ENCODE data around the gene STX4. TPM values are rescaled to one million over a fixed set of nuclear protein-coding genes. Genes with fewer than 3 reads are reported as not detected.

STX4 gene
- total and polyA plus RNA-seq, 9 of the 15 experiments (the other 6 are each of a cell fraction or from before 2014, with no cell fraction given) = 3.2 to 48.0 (median 21.5) TPM

DNA sequence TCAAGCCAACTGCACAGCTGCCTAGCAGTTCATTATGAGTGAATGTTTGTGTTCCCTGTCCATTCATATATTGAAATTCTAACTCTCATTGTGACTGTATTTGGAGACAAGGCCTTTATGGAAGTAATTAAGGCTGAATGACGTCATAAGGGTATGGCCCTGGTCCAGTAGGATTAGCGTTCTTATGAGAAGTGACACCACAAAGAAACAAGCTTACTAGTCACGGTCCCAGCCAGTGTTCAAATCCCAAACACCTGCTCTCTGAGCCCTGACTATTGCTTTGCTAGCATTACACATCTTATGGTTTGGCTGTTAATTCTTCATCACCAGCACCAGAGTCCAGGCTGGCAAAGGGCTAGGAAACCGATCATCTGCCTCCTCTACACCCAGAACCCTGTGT is 38.5 kb downstream of the STX4 start (continued):
- TF ChIP-seq, protein P1, sequence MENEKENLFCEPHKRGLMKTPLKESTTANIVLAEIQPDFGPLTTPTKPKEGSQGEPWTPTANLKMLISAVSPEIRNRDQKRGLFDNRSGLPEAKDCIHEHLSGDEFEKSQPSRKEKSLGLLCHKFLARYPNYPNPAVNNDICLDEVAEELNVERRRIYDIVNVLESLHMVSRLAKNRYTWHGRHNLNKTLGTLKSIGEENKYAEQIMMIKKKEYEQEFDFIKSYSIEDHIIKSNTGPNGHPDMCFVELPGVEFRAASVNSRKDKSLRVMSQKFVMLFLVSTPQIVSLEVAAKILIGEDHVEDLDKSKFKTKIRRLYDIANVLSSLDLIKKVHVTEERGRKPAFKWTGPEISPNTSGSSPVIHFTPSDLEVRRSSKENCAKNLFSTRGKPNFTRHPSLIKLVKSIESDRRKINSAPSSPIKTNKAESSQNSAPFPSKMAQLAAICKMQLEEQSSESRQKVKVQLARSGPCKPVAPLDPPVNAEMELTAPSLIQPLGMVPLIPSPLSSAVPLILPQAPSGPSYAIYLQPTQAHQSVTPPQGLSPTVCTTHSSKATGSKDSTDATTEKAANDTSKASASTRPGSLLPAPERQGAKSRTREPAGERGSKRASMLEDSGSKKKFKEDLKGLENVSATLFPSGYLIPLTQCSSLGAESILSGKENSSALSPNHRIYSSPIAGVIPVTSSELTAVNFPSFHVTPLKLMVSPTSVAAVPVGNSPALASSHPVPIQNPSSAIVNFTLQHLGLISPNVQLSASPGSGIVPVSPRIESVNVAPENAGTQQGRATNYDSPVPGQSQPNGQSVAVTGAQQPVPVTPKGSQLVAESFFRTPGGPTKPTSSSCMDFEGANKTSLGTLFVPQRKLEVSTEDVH (IDR thresholded peaks at IDR 0.05; ENCODE audit: low read depth, partially characterized antibody) = no peak
- TF ChIP-seq ZNF766 (CRISPR knock-in tag; conservative IDR thresholded peaks at IDR 0.05) (no peak), BMI1 (IDR thresholded peaks at IDR 0.05; ENCODE audit: low read length) (no peak), FOXK2 (conservative IDR thresholded peaks at IDR 0.05 in 1 of 2, IDR thresholded peaks at IDR 0.05 in 1 of 2; ENCODE audit: low read depth in 2 of 2) (no peak), ZBTB1 (CRISPR knock-in tag; IDR thresholded peaks at IDR 0.05; ENCODE audit: borderline replicate concordance, low read depth) (0 out of 2 replicates have a peak, but pooled peaks have one; percentile 33), KAT7 (CRISPR knock-in tag; IDR thresholded peaks at IDR 0.05; ENCODE audit: borderline replicate concordance) (0 out of 2 replicates have a peak, but pooled peaks have one; percentile 42), FOSL1 (tag; conservative IDR thresholded peaks at IDR 0.05) (no peak), ZNF584 (CRISPR knock-in tag; IDR thresholded peaks at IDR 0.05; ENCODE audit: low read depth) (no peak), RBFOX2 (IDR thresholded peaks at IDR 0.05; ENCODE audit: low read depth, low read length) (no peak), XRCC4 (IDR thresholded peaks at IDR 0.05; ENCODE audit: extremely low read depth, insufficient read depth, insufficient read length) (no peak), DDX20 (tag; IDR thresholded peaks at IDR 0.05; ENCODE audit: low read depth) (no peak), ZNF764 (CRISPR knock-in tag; IDR thresholded peaks at IDR 0.05; ENCODE audit: low read depth) (no peak), ATF7 (IDR thresholded peaks at IDR 0.05) (peak; percentile 91), GABPB1 (CRISPR knock-in tag; IDR thresholded peaks at IDR 0.05) (0 out of 2 replicates have a peak, but pooled peaks have one; percentile 13), ZNF76 (CRISPR knock-in tag; IDR thresholded peaks at IDR 0.05; ENCODE audit: borderline replicate concordance) (no peak), ZNF445 (CRISPR knock-in tag; IDR thresholded peaks at IDR 0.05; ENCODE audit: low read depth) (no peak), CBX3 (IDR thresholded peaks at IDR 0.05; ENCODE audit: borderline replicate concordance in 1 of 2, low read length in 2 of 2) (no peak), ZNF830 (CRISPR knock-in tag; IDR thresholded peaks at IDR 0.05) (no peak), CREB1 (IDR thresholded peaks at IDR 0.05) (peak; percentile 55), CREB1 (CRISPR knock-in tag; IDR thresholded peaks at IDR 0.05) (no peak), MCM5 (IDR thresholded peaks at IDR 0.05; ENCODE audit: low read depth) (no peak), ATF1 (CRISPR knock-in tag; IDR thresholded peaks at IDR 0.05) (no peak), ATF1 (tag; IDR thresholded peaks at IDR 0.05) (peak; percentile 4; the same call in 1 of the 2 replicates), HDAC8 (tag; IDR thresholded peaks at IDR 0.05) (no peak)
- TF ChIP-seq, protein P2, sequence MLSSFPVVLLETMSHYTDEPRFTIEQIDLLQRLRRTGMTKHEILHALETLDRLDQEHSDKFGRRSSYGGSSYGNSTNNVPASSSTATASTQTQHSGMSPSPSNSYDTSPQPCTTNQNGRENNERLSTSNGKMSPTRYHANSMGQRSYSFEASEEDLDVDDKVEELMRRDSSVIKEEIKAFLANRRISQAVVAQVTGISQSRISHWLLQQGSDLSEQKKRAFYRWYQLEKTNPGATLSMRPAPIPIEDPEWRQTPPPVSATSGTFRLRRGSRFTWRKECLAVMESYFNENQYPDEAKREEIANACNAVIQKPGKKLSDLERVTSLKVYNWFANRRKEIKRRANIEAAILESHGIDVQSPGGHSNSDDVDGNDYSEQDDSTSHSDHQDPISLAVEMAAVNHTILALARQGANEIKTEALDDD (IDR thresholded peaks at IDR 0.05) = peak; percentile 10; the same call in 1 of the 2 replicates
- TF ChIP-seq, protein P3, sequence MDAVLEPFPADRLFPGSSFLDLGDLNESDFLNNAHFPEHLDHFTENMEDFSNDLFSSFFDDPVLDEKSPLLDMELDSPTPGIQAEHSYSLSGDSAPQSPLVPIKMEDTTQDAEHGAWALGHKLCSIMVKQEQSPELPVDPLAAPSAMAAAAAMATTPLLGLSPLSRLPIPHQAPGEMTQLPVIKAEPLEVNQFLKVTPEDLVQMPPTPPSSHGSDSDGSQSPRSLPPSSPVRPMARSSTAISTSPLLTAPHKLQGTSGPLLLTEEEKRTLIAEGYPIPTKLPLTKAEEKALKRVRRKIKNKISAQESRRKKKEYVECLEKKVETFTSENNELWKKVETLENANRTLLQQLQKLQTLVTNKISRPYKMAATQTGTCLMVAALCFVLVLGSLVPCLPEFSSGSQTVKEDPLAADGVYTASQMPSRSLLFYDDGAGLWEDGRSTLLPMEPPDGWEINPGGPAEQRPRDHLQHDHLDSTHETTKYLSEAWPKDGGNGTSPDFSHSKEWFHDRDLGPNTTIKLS (IDR thresholded peaks at IDR 0.05; ENCODE audit: borderline replicate concordance, low read depth) = no peak

Data from K562 (cell line).